Upper lobe of left lung (tissue), 4 donors: ENCODE results near the gene JAKMIP2.

Experiments
- EP300 ChIP-seq, 4 donors: sonication (generic); formaldehyde crosslinking; IDR thresholded peaks; one replicate each; pipeline ENCODE4 v1.5.1; 2017; ENCODE audit warnings: antibody characterized with exemption in 4 of 4, control low read depth in 2 of 4
- POLR2A ChIP-seq, 4 donors: fragments of 450-650 bp; IDR thresholded peaks; one replicate each; pipeline ENCODE4 v1.5.1; 2016 to 2017; ENCODE audit warnings: antibody characterized with exemption in 4 of 4, mild to moderate bottlenecking in 2 of 4
- POLR2AphosphoS5 ChIP-seq, 2 donors: sonication (generic); formaldehyde crosslinking; IDR thresholded peaks; one replicate each; pipeline ENCODE4 v1.5.1; 2017; ENCODE audit warnings: antibody characterized with exemption in 2 of 2
- TF ChIP-seq, protein P1 (sequence below), 6 experiments: fragments of 450-650 bp in 4 of 6; fragments of 200-600 bp in 2 of 6; sonication (generic) in 2 of 6; IDR thresholded peaks; one replicate each; pipeline ENCODE4 v1.5.1; 2016 to 2019; ENCODE audit warnings: antibody characterized with exemption in 6 of 6

DNA sequence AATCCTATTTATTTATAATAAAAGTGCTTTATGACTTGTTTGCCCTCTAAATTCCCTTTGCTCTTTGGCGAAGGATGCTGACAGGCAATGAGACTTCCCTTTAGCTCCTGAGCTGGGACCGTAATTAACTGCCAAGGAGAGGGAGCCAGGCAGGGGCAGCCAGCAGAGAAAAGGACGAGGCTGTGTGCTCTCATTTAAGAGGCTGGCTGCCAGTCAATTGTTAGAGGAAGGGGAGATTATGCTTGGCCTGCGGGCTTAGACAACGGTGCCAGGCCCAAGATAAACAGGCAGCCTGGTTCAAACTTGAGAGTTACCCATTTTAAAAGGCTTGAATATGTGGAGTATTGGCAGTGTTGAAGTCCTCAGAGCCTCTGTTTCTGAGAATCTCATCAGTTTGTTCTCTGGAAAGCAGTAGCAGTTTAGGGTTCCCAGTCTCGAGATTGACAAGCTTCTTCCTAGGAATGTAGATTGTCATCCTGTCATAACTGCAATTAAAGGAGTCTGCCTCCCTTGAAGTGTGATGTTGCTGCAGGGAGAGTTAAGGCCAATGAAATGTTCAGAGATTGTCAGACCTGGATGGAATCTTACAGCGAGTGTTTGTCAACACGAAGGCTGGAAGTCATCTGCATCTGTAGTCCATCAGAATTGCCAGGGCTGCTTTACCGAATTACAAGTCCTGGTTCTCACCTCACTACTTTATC, 113.2 kb downstream of the JAKMIP2 start:
- no peak for TF ChIP-seq POLR2AphosphoS5 (IDR thresholded peaks at IDR 0.05)
- TF ChIP-seq, protein P1, sequence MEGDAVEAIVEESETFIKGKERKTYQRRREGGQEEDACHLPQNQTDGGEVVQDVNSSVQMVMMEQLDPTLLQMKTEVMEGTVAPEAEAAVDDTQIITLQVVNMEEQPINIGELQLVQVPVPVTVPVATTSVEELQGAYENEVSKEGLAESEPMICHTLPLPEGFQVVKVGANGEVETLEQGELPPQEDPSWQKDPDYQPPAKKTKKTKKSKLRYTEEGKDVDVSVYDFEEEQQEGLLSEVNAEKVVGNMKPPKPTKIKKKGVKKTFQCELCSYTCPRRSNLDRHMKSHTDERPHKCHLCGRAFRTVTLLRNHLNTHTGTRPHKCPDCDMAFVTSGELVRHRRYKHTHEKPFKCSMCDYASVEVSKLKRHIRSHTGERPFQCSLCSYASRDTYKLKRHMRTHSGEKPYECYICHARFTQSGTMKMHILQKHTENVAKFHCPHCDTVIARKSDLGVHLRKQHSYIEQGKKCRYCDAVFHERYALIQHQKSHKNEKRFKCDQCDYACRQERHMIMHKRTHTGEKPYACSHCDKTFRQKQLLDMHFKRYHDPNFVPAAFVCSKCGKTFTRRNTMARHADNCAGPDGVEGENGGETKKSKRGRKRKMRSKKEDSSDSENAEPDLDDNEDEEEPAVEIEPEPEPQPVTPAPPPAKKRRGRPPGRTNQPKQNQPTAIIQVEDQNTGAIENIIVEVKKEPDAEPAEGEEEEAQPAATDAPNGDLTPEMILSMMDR (IDR thresholded peaks at IDR 0.05): no peak
- no peak for TF ChIP-seq POLR2A (IDR thresholded peaks at IDR 0.05)
- no peak for TF ChIP-seq EP300 (IDR thresholded peaks at IDR 0.05)
